Endothelial cell (in vitro differentiated cells): ENCODE data around the gene FBXW8. TPM values are rescaled to one million over a fixed set of nuclear protein-coding genes. Genes with fewer than 3 reads are reported as not detected.
A peak's percentile ranks its signal among the peaks of the same experiment; 100 is the strongest.

Experiments used
- DNase-seq: peaks from one replicate; pipeline ENCODE4 v3.0.0; 2021; ENCODE audit warnings: low spot score
- H3K27ac Mint-ChIP-seq: one replicate; pipeline ENCODE4 v1.8.0; 2021; ENCODE audit warnings: mixed read lengths, inconsistent platforms; ENCODE audit not compliant: unreplicated experiment
- H3K27me3 Mint-ChIP-seq: one replicate; pipeline ENCODE4 v1.8.0; 2021; ENCODE audit warnings: mild to moderate bottlenecking, moderate library complexity, mixed read lengths, inconsistent platforms; ENCODE audit not compliant: unreplicated experiment
- H3K36me3 Mint-ChIP-seq: one replicate; pipeline ENCODE4 v1.8.0; 2021; ENCODE audit warnings: mild to moderate bottlenecking, low read depth, mixed read lengths, inconsistent platforms; ENCODE audit not compliant: unreplicated experiment
- H3K4me1 Mint-ChIP-seq: one replicate; pipeline ENCODE4 v1.8.0; 2021; ENCODE audit warnings: mild to moderate bottlenecking, mixed read lengths, inconsistent platforms; ENCODE audit not compliant: unreplicated experiment
- H3K4me3 Mint-ChIP-seq: one replicate; pipeline ENCODE4 v1.8.0; 2021; ENCODE audit warnings: mild to moderate bottlenecking, mixed read lengths, inconsistent platforms; ENCODE audit not compliant: unreplicated experiment
- H3K9me3 Mint-ChIP-seq: one replicate; pipeline ENCODE4 v1.8.0; 2021; ENCODE audit warnings: mixed read lengths, inconsistent platforms; ENCODE audit not compliant: unreplicated experiment
- total RNA-seq: library from RNA; stranded (reverse); fragmentation: NEBNext Ultra II Directional; extraction: Animal tissue kit (Norgen Biotek cat#: 25700); gene quantifications from one replicate; pipeline ENCODE4 v1.2.1, GENCODE V29; 2021; ENCODE audit not compliant: unreplicated experiment
- TF ChIP-seq, protein P1 (sequence below): fragments of 200-600 bp; sonication (generic); IDR thresholded peaks from one replicate; pipeline ENCODE4 v1.5.0; 2021; ENCODE audit warnings: antibody characterized with exemption; ENCODE audit not compliant: unreplicated experiment

FBXW8 gene
- total RNA-seq, 1 donor from 2014 or later: 17.8 TPM

DNA sequence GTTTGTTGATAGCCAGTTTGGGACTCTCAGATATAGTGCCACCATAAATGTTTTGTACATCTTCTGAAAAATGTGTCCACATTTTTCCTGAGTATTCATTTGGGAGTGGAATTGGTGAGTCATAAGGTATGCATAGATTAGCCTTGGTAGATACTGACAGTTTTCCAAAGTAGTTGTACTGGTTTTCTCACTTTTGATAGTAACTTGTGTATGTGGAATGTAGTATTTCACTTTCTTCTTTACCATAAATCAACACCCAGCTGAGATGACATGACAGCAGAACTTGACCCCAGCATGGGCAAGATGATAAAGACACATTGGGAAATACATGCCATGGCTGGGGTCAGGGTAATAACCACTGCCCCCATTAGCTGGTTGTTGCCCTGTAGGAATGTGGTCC lies 5.4 kb downstream of the FBXW8 start:
- no peak for DNase-seq
- no peaks in the 10 kb centered on the region for H3K27me3 Mint-ChIP-seq
- no peaks in the 10 kb centered on the region for H3K9me3 Mint-ChIP-seq
- H3K4me3 Mint-ChIP-seq: no peak overlapping the region
- TF ChIP-seq, protein P1, sequence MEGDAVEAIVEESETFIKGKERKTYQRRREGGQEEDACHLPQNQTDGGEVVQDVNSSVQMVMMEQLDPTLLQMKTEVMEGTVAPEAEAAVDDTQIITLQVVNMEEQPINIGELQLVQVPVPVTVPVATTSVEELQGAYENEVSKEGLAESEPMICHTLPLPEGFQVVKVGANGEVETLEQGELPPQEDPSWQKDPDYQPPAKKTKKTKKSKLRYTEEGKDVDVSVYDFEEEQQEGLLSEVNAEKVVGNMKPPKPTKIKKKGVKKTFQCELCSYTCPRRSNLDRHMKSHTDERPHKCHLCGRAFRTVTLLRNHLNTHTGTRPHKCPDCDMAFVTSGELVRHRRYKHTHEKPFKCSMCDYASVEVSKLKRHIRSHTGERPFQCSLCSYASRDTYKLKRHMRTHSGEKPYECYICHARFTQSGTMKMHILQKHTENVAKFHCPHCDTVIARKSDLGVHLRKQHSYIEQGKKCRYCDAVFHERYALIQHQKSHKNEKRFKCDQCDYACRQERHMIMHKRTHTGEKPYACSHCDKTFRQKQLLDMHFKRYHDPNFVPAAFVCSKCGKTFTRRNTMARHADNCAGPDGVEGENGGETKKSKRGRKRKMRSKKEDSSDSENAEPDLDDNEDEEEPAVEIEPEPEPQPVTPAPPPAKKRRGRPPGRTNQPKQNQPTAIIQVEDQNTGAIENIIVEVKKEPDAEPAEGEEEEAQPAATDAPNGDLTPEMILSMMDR: no peak
- H3K4me1 Mint-ChIP-seq: peaks cover 31% of the 10 kb centered on the region
- H3K36me3 Mint-ChIP-seq: no peaks in the 10 kb centered on the region
- H3K27ac Mint-ChIP-seq: no peak overlapping the region

- Mint-ChIP-seq H3K36me3 (no peaks in the 10 kb centered on the region), H3K27me3 (no peaks in the 10 kb centered on the region), H3K4me1 (peaks cover 27% of the 10 kb centered on the region), H3K4me3 (no peak overlapping the region), H3K9me3 (no peaks in the 10 kb centered on the region), H3K27ac (no peak overlapping the region)
- DNase-seq: no peak
- TF ChIP-seq, protein P1: no peak
Observed at GRCh38 chr12:116916714-116917114, 6.0 kb downstream of the FBXW8 start.

- TF ChIP-seq, protein P1: no peak
- peaks cover 26% of the 10 kb centered on the region for H3K4me1 Mint-ChIP-seq
Observed at GRCh38 chr12:116918464-116918863, 7.7 kb downstream of the FBXW8 start.

GRCh38 chr12:116919247-116919661 lies 8.5 kb downstream of the FBXW8 start:
- Mint-ChIP-seq H3K27ac (peak overlapping the region; percentile 46), H3K4me1 (peaks cover 26% of the 10 kb centered on the region), H3K27me3 (no peaks in the 10 kb centered on the region), H3K4me3 (no peak overlapping the region), H3K9me3 (no peaks in the 10 kb centered on the region), H3K36me3 (no peaks in the 10 kb centered on the region)
- TF ChIP-seq, protein P1: no peak
- no peak for DNase-seq

More at GRCh38 chr12:116918464-116918863, 7.7 kb downstream of the FBXW8 start:
- DNase-seq: no peak
- Mint-ChIP-seq H3K36me3 (no peaks in the 10 kb centered on the region), H3K27me3 (no peaks in the 10 kb centered on the region), H3K4me3 (no peak overlapping the region), H3K27ac (no peak overlapping the region), H3K9me3 (no peaks in the 10 kb centered on the region)

- H3K9me3 Mint-ChIP-seq: no peaks in the 10 kb centered on the region
- H3K27me3 Mint-ChIP-seq: no peaks in the 10 kb centered on the region
- peak overlapping the region; percentile 7 for H3K4me3 Mint-ChIP-seq
- peaks cover 26% of the 10 kb centered on the region for H3K4me1 Mint-ChIP-seq
- DNase-seq: no peak
- H3K27ac Mint-ChIP-seq: peak overlapping the region; percentile 81
- H3K36me3 Mint-ChIP-seq: no peaks in the 10 kb centered on the region
- TF ChIP-seq, protein P1: no peak
Observed at GRCh38 chr12:116919706-116920485, 9.1 kb downstream of the FBXW8 start.
